Heart left ventricle (tissue), 16 donors: ENCODE data around the gene HOXB2. TPM values are rescaled to one million over a fixed set of nuclear protein-coding genes. Genes with fewer than 3 reads are reported as not detected.
A peak's percentile ranks its signal among the peaks of the same experiment; 100 is the strongest.

Experiments
- ATAC-seq, 4 donors: fragments of 200-7000 bp; cut with Tn5 transposase; one replicate each; pipeline ENCODE4 v1.9.1; 2020 to 2022; ENCODE audit warnings: moderate library complexity in 4 of 4, mild to moderate bottlenecking in 3 of 4, moderate number of reproducible peaks in 1 of 4
- DNase-seq, 5 donors: peaks; one replicate each; pipeline ENCODE4 v3.0.0-alpha.2; 2020
- H3K27ac ChIP-seq, 12 donors: fragments of 200-600 bp; sonication (generic) in 4 of 12; one replicate each; pipeline versions ENCODE4 v1.5.0 to v1.8.0; 2016 to 2022; ENCODE audit warnings: mild to moderate bottlenecking in 2 of 12
- H3K27me3 ChIP-seq, 9 donors: fragments of 200-600 bp; sonication (generic) in 2 of 9; one replicate each; pipeline versions ENCODE4 v1.5.1 to v1.8.0; 2016 to 2022; ENCODE audit warnings: mild to moderate bottlenecking in 3 of 9
- H3K36me3 ChIP-seq, 9 donors: fragments of 200-600 bp; sonication (generic) in 2 of 9; one replicate each; pipeline versions ENCODE4 v1.5.0 to v1.8.0; 2018 to 2022; ENCODE audit warnings: mild to moderate bottlenecking in 2 of 9
- H3K4me1 ChIP-seq, 12 donors: fragments of 200-600 bp; sonication (generic) in 4 of 12; one replicate each; pipeline versions ENCODE4 v1.5.0 to v1.8.0; 2016 to 2022; ENCODE audit warnings: mild to moderate bottlenecking in 3 of 12
- H3K4me3 ChIP-seq, 12 donors: fragments of 200-600 bp; sonication (generic) in 4 of 12; one replicate each; pipeline versions ENCODE4 v1.5.0 to v1.8.0; 2017 to 2022; ENCODE audit warnings: mild to moderate bottlenecking in 9 of 12, moderate library complexity in 4 of 12
- H3K9me3 ChIP-seq, 12 donors: fragments of 200-600 bp; sonication (generic) in 4 of 12; one replicate each; pipeline versions ENCODE4 v1.5.0 to v1.8.0; 2016 to 2022; ENCODE audit warnings: mild to moderate bottlenecking in 1 of 12
- CTCF ChIP-seq, 12 donors: fragments of 200-600 bp; sonication (generic) in 4 of 12; IDR thresholded peaks; one replicate each; pipeline versions ENCODE4 v1.5.0 to v1.8.0; 2018 to 2022; ENCODE audit warnings: antibody characterized with exemption in 12 of 12, mild to moderate bottlenecking in 5 of 12
- POLR2A ChIP-seq, 2 donors: fragments of 450-650 bp; IDR thresholded peaks; one replicate each; pipeline ENCODE4 v1.6.1; 2017; ENCODE audit warnings: antibody characterized with exemption in 2 of 2, mild to moderate bottlenecking in 2 of 2, moderate library complexity in 2 of 2
- WGBS, 4 donors: extraction: QIAGEN DNeasy Blood & Tissue Kit in 2 of 4; methylation state at CpG; one replicate each; pipeline versions ENCODE4 v1.1.5 to v1.1.7; 2013 to 2018; 5-methylcytosine and 5-hydroxymethylcytosine counted together
- intact Hi-C, 10 donors: fragments of 100-400 bp; cut with DNase I; formaldehyde crosslinking; loops; one replicate each; pipeline versions ENCODE4 v1.11.1 to v1.14.2; 2022
- polyA plus RNA-seq, 2 donors: library from polyadenylated mRNA; stranded (reverse); fragments of 200-250 nt; gene quantifications; one replicate each; pipeline ENCODE4 v1.2.3, GENCODE V29; 2013
- total RNA-seq, 9 donors: library from RNA; depleted of rRNA in 2 of 9; stranded (reverse); fragments of >200 nt in 2 of 9; fragmentation: NEBNext Ultra II Directional in 3 of 9; extraction: Animal tissue kit (Norgen Biotek cat#: 25700) in 3 of 9; gene quantifications; one replicate each; pipeline versions ENCODE4 v1.1.0 to v1.2.4, GENCODE V29; 2016 to 2023
- donor health status: ischemic (EF 13 %, LVEDD 7.1; RV severe dilation, severe dysfunction).
- donor health status: healthy with polysubstance abuse.
- donor health status: DM: no; HTN: yes; CAD: no.
- donor health status: DM: no; HTN: no; CAD: no.
- donor health status: ischemic (EF 25% LVEDD 6.9; RV normal size, moderate dysfunction).
- donor health status: ischemic (EF 25% LVEDD 5.7; RV mildly dilated, moderate dysfunction).
- donor health status: healthy.
- donor health status: DM: yes; HTN: yes; CAD: no.
- donor health status: ischemic (EF 35%, LVEDD 5.7; RV mildly dilated, moderate dysfunction).
- donor health status: nonischemic (EF 11% LVEDD 7.7; RV severe dilation, severe dysfunction).
- donor health status: DM: yes; HTN: yes; CAD: no.
- donor health status: PGD.
- donor health status: ischemic (EF 29% LVEDD 5.4; RV normal size, mild dysfunction).
- donor health status: nonischemic (EF 23%, LVEDD 6.1; RV moderate dilation, normal function).

HOXB2 gene
- total and polyA plus RNA-seq, 11 donors, result 0.81 to 6.9 (median 3.0) TPM

GRCh38 chr17:48500435-48501426 is 44.2 kb downstream of the HOXB2 start:
- Histone ChIP-seq H3K36me3 (no peaks in the 10 kb centered on the region), H3K9me3 (no peaks in the 10 kb centered on the region), H3K27ac (peak overlapping the region in 1 of 12 donors; percentile 63), H3K4me1 (no peaks in the 10 kb centered on the region), H3K4me3 (no peak overlapping the region), H3K27me3 (peaks cover 6 to 95% (median 33%) of the 10 kb centered on the region in 9 donors)
- 41 to 48% (median 42%) methylated on average over 12 of the region's 12 CpGs for WGBS, 4 donors
- intact Hi-C loops, result no loop called here
- DNase-seq, result no peak
- TF ChIP-seq CTCF (IDR thresholded peaks at IDR 0.05) (peak in 1 of 12 donors; percentile 16), POLR2A (IDR thresholded peaks at IDR 0.05) (no peak)
- ATAC-seq, result no peak

- Histone ChIP-seq H3K27ac (no peak overlapping the region), H3K36me3 (no peaks in the 10 kb centered on the region), H3K9me3 (no peaks in the 10 kb centered on the region), H3K4me1 (no peaks in the 10 kb centered on the region), H3K4me3 (no peak overlapping the region), H3K27me3 (peaks cover 6 to 98% (median 33%) of the 10 kb centered on the region in 9 donors)
- ATAC-seq (no peak), DNase-seq (no peak)
- TF ChIP-seq CTCF (IDR thresholded peaks at IDR 0.05) (no peak), POLR2A (IDR thresholded peaks at IDR 0.05) (no peak)
- WGBS, 4 donors, result 91 to 92% (median 92%) methylated on average over 5 of the region's 5 CpGs
- intact Hi-C loops, result no loop called here
These were observed 45.0 kb downstream of the HOXB2 start for GRCh38 chr17:48499735-48500434.

- 95 to 99% (median 97%) methylated on average over 3 of the region's 3 CpGs for WGBS, 4 donors
- Histone ChIP-seq H3K9me3 (no peaks in the 10 kb centered on the region), H3K4me1 (no peaks in the 10 kb centered on the region), H3K36me3 (no peaks in the 10 kb centered on the region), H3K27ac (no peak overlapping the region), H3K27me3 (peaks cover 6 to 99% (median 33%) of the 10 kb centered on the region in 9 donors), H3K4me3 (no peak overlapping the region)
- DNase-seq (no peak), ATAC-seq (no peak)
- TF ChIP-seq CTCF (IDR thresholded peaks at IDR 0.05) (no peak), POLR2A (IDR thresholded peaks at IDR 0.05) (no peak)
- intact Hi-C loops, result no loop called here
These were observed 45.7 kb downstream of the HOXB2 start for GRCh38 chr17:48499248-48499647.
